HepG2 (cell line): ENCODE results near the gene UNC5CL. TPM values are rescaled to one million over a fixed set of nuclear protein-coding genes. Genes with fewer than 3 reads are reported as not detected.
A peak's percentile ranks its signal among the peaks of the same experiment; 100 is the strongest.

Source experiments
- EEA1 ChIP-seq: sonication (generic); formaldehyde crosslinking; IDR thresholded peaks from 2 replicates; pipeline ENCODE4 v1.5.1; 2020; ENCODE audit warnings: mild to moderate bottlenecking, missing genetic modification reagents, borderline replicate concordance
- FOXP4 ChIP-seq: sonication (generic); formaldehyde crosslinking; IDR thresholded peaks from 2 replicates; pipeline ENCODE4 v1.4.0; 2020; ENCODE audit warnings: missing genetic modification reagents
- ISL2 ChIP-seq: sonication (generic); formaldehyde crosslinking; IDR thresholded peaks from 2 replicates; pipeline ENCODE4 v1.5.0; 2020; ENCODE audit warnings: missing genetic modification reagents
- JUN ChIP-seq: sonication (generic); formaldehyde crosslinking; IDR thresholded peaks from 2 replicates; pipeline ENCODE4 v1.4.0; 2020; ENCODE audit warnings: mild to moderate bottlenecking, missing genetic modification reagents
- MXI1 ChIP-seq: IDR thresholded peaks from 3 replicates; pipeline ENCODE4 v1.6.1; 2012; ENCODE audit warnings: low read depth, low read length, inconsistent platforms, borderline replicate concordance
- NKX3-1 ChIP-seq: sonication (generic); formaldehyde crosslinking; IDR thresholded peaks from 2 replicates; pipeline ENCODE4 v1.5.0; 2020; ENCODE audit warnings: missing genetic modification reagents
- PRPF4 ChIP-seq: fragments of 200-400 bp; formaldehyde crosslinking; IDR thresholded peaks from 2 replicates; pipeline ENCODE4 v1.6.1; 2016; ENCODE audit warnings: low read length, low read depth; ENCODE audit not compliant: poor library complexity, severe bottlenecking
- RBAK ChIP-seq: sonication (generic); formaldehyde crosslinking; IDR thresholded peaks from 2 replicates; pipeline ENCODE4 v1.5.1; 2020; ENCODE audit warnings: mild to moderate bottlenecking, missing genetic modification reagents
- ZBTB7B ChIP-seq: sonication (generic); formaldehyde crosslinking; IDR thresholded peaks from 2 replicates; pipeline ENCODE4 v1.4.0; 2020; ENCODE audit warnings: missing genetic modification reagents
- ZNF292 ChIP-seq: sonication (generic); formaldehyde crosslinking; IDR thresholded peaks from 2 replicates; pipeline ENCODE4 v1.8.1; 2022; ENCODE audit warnings: mild to moderate bottlenecking, low read depth, missing genetic modification reagents, borderline replicate concordance
- ZNF496 ChIP-seq: sonication (generic); formaldehyde crosslinking; IDR thresholded peaks from 2 replicates; pipeline ENCODE4 v1.8.1; 2023; ENCODE audit warnings: mild to moderate bottlenecking, moderate library complexity, missing genetic modification reagents; ENCODE audit not compliant: insufficient replicate concordance
- ZNF609 ChIP-seq: sonication (generic); formaldehyde crosslinking; IDR thresholded peaks from 2 replicates; pipeline ENCODE4 v1.4.0; 2020; ENCODE audit warnings: mild to moderate bottlenecking, missing genetic modification reagents, borderline replicate concordance
- ZNF644 ChIP-seq: IDR thresholded peaks from 2 replicates; pipeline ENCODE4 v1.6.1; 2016; ENCODE audit warnings: low read depth
- polyA plus RNA-seq, 8 experiments: library from polyadenylated mRNA; depleted of rRNA in 3 of 8; stranded (reverse) in 7 of 8; unstranded in 1 of 8; fragments of >200 nt; fragmentation: Illumina TruSeq in 4 of 8; extraction: Trizol in 4 of 8; gene quantifications; 2 replicates each; pipeline versions ENCODE4 v1.2.1 to v1.2.3, GENCODE V29; 2011 to 2016; ENCODE audit warnings: low read depth in 4 of 8, missing spikeins in 1 of 8, mixed read lengths in 1 of 8; ENCODE audit not compliant: insufficient read depth in 1 of 8
- total RNA-seq, 5 experiments: library from RNA; depleted of rRNA; stranded (reverse); fragments of >200 nt; fragmentation: Illumina TruSeq; extraction: Trizol; gene quantifications; 2 replicates each; pipeline ENCODE4 v1.2.3, GENCODE V29; 2016; ENCODE audit warnings: low read depth in 1 of 5
- TF ChIP-seq, protein P1 (sequence below): sonication (generic); formaldehyde crosslinking; IDR thresholded peaks from 2 replicates; pipeline ENCODE4 v1.5.1; 2020; ENCODE audit warnings: missing genetic modification reagents, mild to moderate bottlenecking, borderline replicate concordance
- TF ChIP-seq, protein P2 (sequence below): IDR thresholded peaks from 2 replicates; pipeline ENCODE4 v1.6.1; 2016
- TF ChIP-seq, protein P3 (sequence below): sonication (generic); formaldehyde crosslinking; IDR thresholded peaks from 2 replicates; pipeline ENCODE4 v1.4.0; 2020; ENCODE audit warnings: mild to moderate bottlenecking, missing genetic modification reagents, borderline replicate concordance

The UNC5CL gene
- total and polyA plus RNA-seq, 2 of the 13 experiments (the other 11 are each of a cell fraction or from before 2014, with no cell fraction given): 2.4 to 2.5 TPM

- TF ChIP-seq ZBTB7B (CRISPR knock-in tag) (no peak), FOXP4 (CRISPR knock-in tag) (0 out of 2 replicates have a peak, but pooled peaks have one; percentile 8), MXI1 (peak; percentile 40; the same call in 1 of the 3 replicates), JUN (CRISPR knock-in tag) (peak; percentile 18; the same call in 1 of the 2 replicates), EEA1 (CRISPR knock-in tag) (no peak), RBAK (no peak), ZNF609 (0 out of 2 replicates have a peak, but pooled peaks have one; percentile 39), ZNF644 (CRISPR knock-in tag) (0 out of 2 replicates have a peak, but pooled peaks have one; percentile 14), ISL2 (CRISPR knock-in tag) (0 out of 2 replicates have a peak, but pooled peaks have one; percentile 20), ZNF292 (peak; percentile 55; the same call in 1 of the 2 replicates), PRPF4 (no peak), NKX3-1 (CRISPR knock-in tag) (0 out of 2 replicates have a peak, but pooled peaks have one; percentile 9), ZNF496 (CRISPR knock-in tag) (no peak)
- TF ChIP-seq, protein P1, sequence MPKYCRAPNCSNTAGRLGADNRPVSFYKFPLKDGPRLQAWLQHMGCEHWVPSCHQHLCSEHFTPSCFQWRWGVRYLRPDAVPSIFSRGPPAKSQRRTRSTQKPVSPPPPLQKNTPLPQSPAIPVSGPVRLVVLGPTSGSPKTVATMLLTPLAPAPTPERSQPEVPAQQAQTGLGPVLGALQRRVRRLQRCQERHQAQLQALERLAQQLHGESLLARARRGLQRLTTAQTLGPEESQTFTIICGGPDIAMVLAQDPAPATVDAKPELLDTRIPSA (CRISPR knock-in tag): no peak
- TF ChIP-seq, protein P2, sequence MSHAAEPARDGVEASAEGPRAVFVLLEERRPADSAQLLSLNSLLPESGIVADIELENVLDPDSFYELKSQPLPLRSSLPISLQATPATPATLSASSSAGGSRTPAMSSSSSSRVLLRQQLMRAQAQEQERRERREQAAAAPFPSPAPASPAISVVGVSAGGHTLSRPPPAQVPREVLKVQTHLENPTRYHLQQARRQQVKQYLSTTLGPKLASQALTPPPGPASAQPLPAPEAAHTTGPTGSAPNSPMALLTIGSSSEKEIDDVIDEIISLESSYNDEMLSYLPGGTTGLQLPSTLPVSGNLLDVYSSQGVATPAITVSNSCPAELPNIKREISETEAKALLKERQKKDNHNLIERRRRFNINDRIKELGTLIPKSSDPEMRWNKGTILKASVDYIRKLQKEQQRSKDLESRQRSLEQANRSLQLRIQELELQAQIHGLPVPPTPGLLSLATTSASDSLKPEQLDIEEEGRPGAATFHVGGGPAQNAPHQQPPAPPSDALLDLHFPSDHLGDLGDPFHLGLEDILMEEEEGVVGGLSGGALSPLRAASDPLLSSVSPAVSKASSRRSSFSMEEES (CRISPR knock-in tag): peak; percentile 13; the same call in 1 of the 2 replicates
- TF ChIP-seq, protein P3, sequence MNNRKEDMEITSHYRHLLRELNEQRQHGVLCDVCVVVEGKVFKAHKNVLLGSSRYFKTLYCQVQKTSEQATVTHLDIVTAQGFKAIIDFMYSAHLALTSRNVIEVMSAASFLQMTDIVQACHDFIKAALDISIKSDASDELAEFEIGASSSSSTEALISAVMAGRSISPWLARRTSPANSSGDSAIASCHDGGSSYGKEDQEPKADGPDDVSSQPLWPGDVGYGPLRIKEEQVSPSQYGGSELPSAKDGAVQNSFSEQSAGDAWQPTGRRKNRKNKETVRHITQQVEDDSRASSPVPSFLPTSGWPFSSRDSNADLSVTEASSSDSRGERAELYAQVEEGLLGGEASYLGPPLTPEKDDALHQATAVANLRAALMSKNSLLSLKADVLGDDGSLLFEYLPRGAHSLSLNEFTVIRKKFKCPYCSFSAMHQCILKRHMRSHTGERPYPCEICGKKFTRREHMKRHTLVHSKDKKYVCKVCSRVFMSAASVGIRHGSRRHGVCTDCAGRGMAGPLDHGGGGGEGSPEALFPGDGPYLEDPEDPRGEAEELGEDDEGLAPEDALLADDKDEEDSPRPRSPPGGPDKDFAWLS (CRISPR knock-in tag): no peak
These were observed 42.3 kb downstream of the UNC5CL start (continued) for GRCh38 chr6:40996591-40997233.
